K562 (cell line): ENCODE results near the gene SLC25A44. TPM values are rescaled to one million over a fixed set of nuclear protein-coding genes. Genes with fewer than 3 reads are reported as not detected.
"Not testable (repeated sequence)": the region's sequence is repeated elsewhere in the genome, so short reads cannot be mapped to it uniquely, and the experiment has no call there.

ENCODE experiments used
- ATAC-seq: fragments of 200-7000 bp; cut with Tn5 transposase; 3 replicates; pipeline ENCODE4 v1.9.1; 2020; ENCODE audit warnings: moderate library complexity
- BruUV-seq: library from RNA; stranded (reverse); fragments of 400-500 nt; replicated peaks from 2 replicates; lab custom pipeline; 2021; lab: Mats Ljungman, UMichigan
- CTCF ChIA-PET: fragments of 300-600 bp; formaldehyde crosslinking; extraction: SDS; loops from one replicate; lab custom pipeline; 2021; ENCODE audit warnings: low intra/inter-chr PET ratio; lab: Yijun Ruan, JAX
- POLR2A ChIA-PET: fragments of 300-600, 350-650 bp; sonication (Branson Sonifier 250); formaldehyde crosslinking; extraction: SDS; loops from one replicate; lab custom pipeline; 2021; ENCODE audit warnings: antibody characterized with exemption, inconsistent platforms; lab: Yijun Ruan, JAX
- DNase-seq, 4 experiments: peaks; one replicate each; pipeline versions ENCODE4 v3.0.0 to v3.0.0-alpha.2; 2011 to 2018; ENCODE audit warnings: low spot score in 3 of 4, mixed read lengths in 3 of 4; ENCODE audit errors: extremely low read depth in 1 of 4
- FAIRE-seq: peaks from 2 replicates; lab custom pipeline; 2011; peaks lifted over from hg19 to GRCh38; lab: Jason Lieb, UNC
- H2AFZ ChIP-seq: 2 replicates; pipeline ENCODE4 v1.6.0; 2011; ENCODE audit warnings: low read depth, low read length, control low read depth, inconsistent platforms
- H3K27ac ChIP-seq: fragments of 200-600 bp; 3 replicates; pipeline ENCODE4 v1.8.0; 2011; ENCODE audit warnings: low read depth, mild to moderate bottlenecking, control low read depth, inconsistent platforms, low read length, moderate library complexity, mixed read lengths; ENCODE audit errors: extremely low read depth
- H3K27me3 ChIP-seq, 2 experiments: fragments of 300-600 bp in 1 of 2; 2 replicates in 1 of 2; 3 replicates in 1 of 2; pipeline versions ENCODE4 v1.6.0 to v1.8.0; 2011; ENCODE audit warnings: inconsistent platforms in 2 of 2, low read length in 2 of 2, mild to moderate bottlenecking in 1 of 2, mixed read lengths in 1 of 2, moderate library complexity in 1 of 2; ENCODE audit not compliant: control insufficient read depth in 2 of 2, insufficient read depth in 2 of 2
- H3K36me3 ChIP-seq: fragments of 300-600 bp; 3 replicates; pipeline ENCODE4 v1.8.0; 2011; ENCODE audit warnings: mild to moderate bottlenecking, low read length, inconsistent platforms; ENCODE audit not compliant: control insufficient read depth, insufficient read depth
- H3K4me1 ChIP-seq, 2 experiments: fragments of 200-600 bp in 1 of 2; replicated peaks in 1 of 2; 2 replicates in 1 of 2; 3 replicates in 1 of 2; pipeline versions ENCODE4 v1.5.1 to v1.8.0; 2011; ENCODE audit warnings: inconsistent platforms in 2 of 2, low read length in 2 of 2, mild to moderate bottlenecking in 1 of 2, mixed read lengths in 1 of 2, moderate library complexity in 1 of 2; ENCODE audit not compliant: control insufficient read depth in 2 of 2, insufficient read depth in 2 of 2
- H3K4me2 ChIP-seq: 2 replicates; pipeline ENCODE4 v1.6.1; 2011; ENCODE audit warnings: low read length, control low read depth, inconsistent platforms, mixed read lengths; ENCODE audit not compliant: insufficient read depth
- H3K4me3 ChIP-seq: fragments of 200-600 bp; sonication (generic), shearing (Covaris generic); 2 replicates; pipeline ENCODE4 v1.5.1; 2016; ENCODE audit warnings: control low read depth, inconsistent platforms
- H3K79me2 ChIP-seq: fragments of 200-600 bp; 3 replicates; pipeline ENCODE4 v1.8.0; 2011; ENCODE audit warnings: low read length, inconsistent platforms; ENCODE audit not compliant: control insufficient read depth, insufficient read depth
- H3K9ac ChIP-seq, 2 experiments: 2 replicates each; pipeline versions ENCODE4 v1.6.0 to v1.6.1; 2011; ENCODE audit warnings: low read depth in 2 of 2, low read length in 2 of 2, control low read depth in 1 of 2, inconsistent platforms in 1 of 2, mild to moderate bottlenecking in 1 of 2, mixed read lengths in 1 of 2; ENCODE audit not compliant: insufficient read depth in 1 of 2
- H3K9me1 ChIP-seq: one replicate; pipeline ENCODE4 v1.6.0; 2011; ENCODE audit warnings: inconsistent platforms, mild to moderate bottlenecking, low read length, moderate library complexity; ENCODE audit not compliant: control insufficient read depth, insufficient read depth
- H3K9me3 ChIP-seq: replicated peaks from 2 replicates; pipeline ENCODE4 v1.5.1; 2011; ENCODE audit warnings: low read depth, low read length, inconsistent platforms; ENCODE audit not compliant: control insufficient read depth, insufficient read depth
- H4K20me1 ChIP-seq: replicated peaks from 2 replicates; pipeline ENCODE4 v1.6.1; 2011; ENCODE audit warnings: low read length, inconsistent platforms, mixed read lengths; ENCODE audit not compliant: control insufficient read depth, insufficient read depth
- CXXC5 ChIP-seq: fragments of 250-450 bp; sonication (Bioruptor Pico); IDR thresholded peaks from 2 replicates; pipeline ENCODE4 v1.8.0; 2022; ENCODE audit warnings: inconsistent platforms, mild to moderate bottlenecking, moderate library complexity
- EP400 ChIP-seq: fragments of 450-650 bp; IDR thresholded peaks from 2 replicates; pipeline ENCODE4 v1.6.1; 2017; ENCODE audit warnings: antibody characterized with exemption, mild to moderate bottlenecking, moderate library complexity
- ESRRB ChIP-seq: fragments of 250-450 bp; sonication (Bioruptor Pico); IDR thresholded peaks from 2 replicates; pipeline ENCODE4 v1.5.0; 2020; ENCODE audit warnings: mild to moderate bottlenecking, moderate library complexity, borderline replicate concordance
- L3MBTL2 ChIP-seq: fragments of 450-650 bp; IDR thresholded peaks from 2 replicates; pipeline ENCODE4 v1.6.1; 2016; ENCODE audit warnings: mild to moderate bottlenecking, moderate library complexity
- NR4A1 ChIP-seq, 2 experiments: fragments of 250-450 bp in 1 of 2; fragments of 450-650 bp in 1 of 2; sonication (Bioruptor Pico) in 1 of 2; IDR thresholded peaks; 2 replicates each; pipeline versions ENCODE4 v1.4.0 to v1.6.1; 2016 to 2020; ENCODE audit warnings: mild to moderate bottlenecking in 2 of 2, missing compliant biosample characterization in 1 of 2, missing genetic modification characterization in 1 of 2, moderate library complexity in 1 of 2
- PYGO2 ChIP-seq: fragments of 450-650 bp; IDR thresholded peaks from 2 replicates; pipeline ENCODE4 v1.6.1; 2016; ENCODE audit warnings: mild to moderate bottlenecking, missing genetic modification characterization, moderate library complexity, missing compliant biosample characterization
- RBFOX2 ChIP-seq: fragments of 200-400 bp; formaldehyde crosslinking; IDR thresholded peaks from 2 replicates; pipeline ENCODE4 v1.6.1; 2017; ENCODE audit warnings: low read depth, mild to moderate bottlenecking, low read length, moderate library complexity
- SMARCA4 ChIP-seq: fragments of 450-650 bp; IDR thresholded peaks from 2 replicates; pipeline ENCODE4 v1.6.1; 2016
- ZNF121 ChIP-seq: sonication (generic); formaldehyde crosslinking; conservative IDR thresholded peaks from 2 replicates; pipeline ENCODE4 v1.8.0; 2022; ENCODE audit warnings: missing genetic modification reagents
- ZNF3 ChIP-seq: fragments of 250-450 bp; sonication (Bioruptor Pico); IDR thresholded peaks from 2 replicates; pipeline ENCODE4 v1.5.0; 2021; ENCODE audit warnings: mild to moderate bottlenecking, moderate library complexity
- WGBS: fragments of 100-300 bp; shearing (Covaris generic); methylation state at CpG from one replicate; pipeline ENCODE4 v1.1.6; 2016; ENCODE audit warnings: low coverage, mixed read lengths; ENCODE audit not compliant: insufficient coverage; ENCODE audit errors: missing lambda C conversion rate; 5-methylcytosine and 5-hydroxymethylcytosine counted together
- in situ Hi-C: fragments of 300-500 bp; cut with MboI; formaldehyde crosslinking; loops from 4 replicates; pipeline ENCODE4 v1.15.0; 2018; ENCODE audit warnings: inconsistent platforms, mixed read lengths
- intact Hi-C: fragments of 100-400 bp; cut with micrococcal nuclease; formaldehyde crosslinking; loops from 2 replicates; pipeline ENCODE4 v1.14.2; 2022
- polyA plus RNA-seq, 8 experiments: library from polyadenylated mRNA; depleted of rRNA in 4 of 8; stranded (reverse) in 5 of 8; unstranded in 3 of 8; fragments of >200 nt; fragmentation: Nextera tagmentation in 2 of 8; fragmentation: Illumina TruSeq in 1 of 8; extraction: Ambion mirVana in 2 of 8; extraction: Trizol in 1 of 8; gene quantifications; 2 replicates each; pipeline versions ENCODE4 v1.2.1 to v1.2.3, GENCODE V29; 2011 to 2014; ENCODE audit warnings: inconsistent platforms in 1 of 8, missing spikeins in 1 of 8
- total RNA-seq, 7 experiments: library from RNA; depleted of rRNA in 6 of 7; stranded (reverse); fragments of >200 nt in 6 of 7; fragmentation: Illumina TruSeq in 2 of 7; extraction: Trizol in 2 of 7; gene quantifications; 2 replicates each; pipeline versions ENCODE4 v1.2.1 to v1.2.3, GENCODE V29; 2011 to 2021; ENCODE audit warnings: low replicate concordance in 1 of 7
- TF ChIP-seq, protein P1 (sequence below): sonication (generic); formaldehyde crosslinking; IDR thresholded peaks from 2 replicates; pipeline ENCODE4 v1.9.0; 2022; ENCODE audit warnings: mild to moderate bottlenecking, missing genetic modification reagents
- TF ChIP-seq, protein P2 (sequence below): fragments of 450-650 bp; conservative IDR thresholded peaks from 2 replicates; pipeline ENCODE4 v1.6.1; 2016; ENCODE audit warnings: missing genetic modification characterization, low read depth, mild to moderate bottlenecking, missing compliant biosample characterization, moderate library complexity
- TF ChIP-seq, protein P3 (sequence below), 2 experiments: fragments of 250-450 bp in 1 of 2; fragments of 450-650 bp in 1 of 2; sonication (Bioruptor Pico) in 1 of 2; IDR thresholded peaks; 2 replicates each; pipeline versions ENCODE4 v1.6.1 to v1.8.0; 2016 to 2021; ENCODE audit warnings: mild to moderate bottlenecking in 2 of 2, moderate library complexity in 2 of 2, missing compliant biosample characterization in 1 of 2, missing genetic modification characterization in 1 of 2

The SLC25A44 gene
- total and polyA plus RNA-seq, 9 of the 15 experiments (the other 6 are each of a cell fraction or from before 2014, with no cell fraction given): 4.4 to 22.8 (median 12.5) TPM

DNA sequence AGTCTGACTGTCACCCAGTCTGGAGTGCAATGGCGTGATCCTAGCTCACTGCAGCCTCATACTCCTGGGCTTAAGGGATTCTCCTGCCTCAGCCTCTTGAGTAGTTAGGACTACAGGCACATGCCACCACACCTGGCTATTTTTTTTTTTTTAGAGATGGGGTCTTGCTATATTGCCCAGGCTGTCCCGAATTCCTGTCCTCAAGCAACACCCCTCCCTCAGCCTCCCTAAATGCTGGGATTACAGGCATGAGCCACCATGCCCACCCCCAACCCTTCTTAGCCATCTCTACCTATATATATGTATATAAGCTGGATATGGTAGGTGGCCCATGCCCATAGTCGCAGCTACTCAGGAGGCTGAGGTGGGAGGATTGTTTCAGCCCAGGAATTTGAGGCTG lies 13.4 kb upstream of the SLC25A44 start:
- Histone ChIP-seq H3K27me3 (no peaks in the 10 kb centered on the region), H2AFZ (no peak overlapping the region), H3K9me3 (no peaks in the 10 kb centered on the region), H3K4me1 (peaks cover 15 to 27% of the 10 kb centered on the region in 2 experiments; a peak in 4 of 5 replicates), H3K79me2 (no peaks in the 10 kb centered on the region), H3K27ac (no peak overlapping the region), H3K4me3 (no peak overlapping the region), H3K9ac (no peak overlapping the region), H3K4me2 (no peak overlapping the region), H3K36me3 (no peaks in the 10 kb centered on the region), H4K20me1 (no peaks in the 10 kb centered on the region), H3K9me1 (no peaks in the 10 kb centered on the region)
- WGBS: 92% methylated on average over 3 of the region's 3 CpGs
- in situ Hi-C loops (no loop called here), intact Hi-C loops (no loop called here)
- CTCF ChIA-PET: no interaction called here
- POLR2A ChIA-PET: interaction anchor here (1.2 kb wide), 1 partner anchor 32 kb away, joined by 4 read pairs; the partner anchor contains the start of gene PMF1
- TF ChIP-seq ZNF121 (CRISPR knock-in tag) (peak; percentile 71), ESRRB (no peak), RBFOX2 (no peak), ZNF3 (CRISPR knock-in tag) (no peak)
- DNase-seq (no peak), ATAC-seq (no peak), FAIRE-seq (no peak)
- no TSS peak for BruUV-seq

DNA sequence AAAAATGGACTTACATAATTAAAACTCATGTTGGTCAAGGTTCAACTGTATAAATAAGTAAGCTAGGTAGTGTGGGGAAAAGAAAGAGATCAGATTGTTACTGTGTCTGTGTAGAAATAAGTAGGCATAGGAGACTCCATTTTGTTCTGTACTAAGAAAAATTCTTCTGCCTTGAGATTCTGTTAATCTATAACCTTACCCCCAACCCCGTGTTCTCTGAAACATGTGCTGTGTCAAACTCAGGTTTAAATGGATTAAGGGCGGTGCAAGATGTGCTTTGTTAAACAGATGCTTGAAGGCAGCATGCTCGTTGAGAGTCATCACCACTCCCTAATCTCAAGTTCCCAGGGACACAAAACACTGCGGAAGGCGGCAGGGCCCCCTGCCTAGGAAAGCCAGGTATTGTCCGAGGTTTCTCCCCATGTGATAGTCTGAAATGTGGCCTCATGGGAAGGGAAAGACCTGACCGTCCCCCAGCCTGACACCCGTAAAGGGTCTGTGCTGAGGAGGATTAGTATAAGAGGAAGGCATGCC lies 12.4 kb upstream of the SLC25A44 start:
- H3K36me3 ChIP-seq; CTCF ChIA-PET; H3K9me1 ChIP-seq; ATAC-seq; in situ Hi-C loops; H3K27ac ChIP-seq; H4K20me1 ChIP-seq; H3K79me2 ChIP-seq; H3K9ac ChIP-seq; H3K27me3 ChIP-seq; H3K9me3 ChIP-seq; H3K4me3 ChIP-seq; POLR2A ChIA-PET; BruUV-seq; intact Hi-C loops; TF ChIP-seq NR4A1 (CRISPR knock-in tag; IDR thresholded peaks at IDR 0.05): not testable (repeated sequence)
- 2% methylated on average over 5 of the region's 8 CpGs for WGBS
- Histone ChIP-seq H3K4me1 (peaks cover 18 to 26% of the 10 kb centered on the region in 2 experiments; a peak in 4 of 5 replicates), H3K4me2 (0 out of 2 replicates have a peak overlapping the region, but pooled peaks have one; percentile 24), H2AFZ (peak overlapping the region; percentile 80)
- DNase-seq: peak in 1 of 4 experiments; percentile 73
- FAIRE-seq: peak; percentile 75
- TF ChIP-seq, protein P1, sequence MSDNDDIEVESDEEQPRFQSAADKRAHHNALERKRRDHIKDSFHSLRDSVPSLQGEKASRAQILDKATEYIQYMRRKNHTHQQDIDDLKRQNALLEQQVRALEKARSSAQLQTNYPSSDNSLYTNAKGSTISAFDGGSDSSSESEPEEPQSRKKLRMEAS: peak; percentile 81
- TF ChIP-seq PYGO2 (tag): peak; percentile 58; the same call in 1 of the 2 replicates
- peak; percentile 20; the same call in 1 of the 2 replicates for TF ChIP-seq EP400
- 0 out of 2 replicates have a peak, but pooled peaks have one; percentile 14 for TF ChIP-seq SMARCA4
- peak; percentile 38; the same call in 1 of the 2 replicates for TF ChIP-seq CXXC5 (CRISPR knock-in tag)
- TF ChIP-seq, protein P2, sequence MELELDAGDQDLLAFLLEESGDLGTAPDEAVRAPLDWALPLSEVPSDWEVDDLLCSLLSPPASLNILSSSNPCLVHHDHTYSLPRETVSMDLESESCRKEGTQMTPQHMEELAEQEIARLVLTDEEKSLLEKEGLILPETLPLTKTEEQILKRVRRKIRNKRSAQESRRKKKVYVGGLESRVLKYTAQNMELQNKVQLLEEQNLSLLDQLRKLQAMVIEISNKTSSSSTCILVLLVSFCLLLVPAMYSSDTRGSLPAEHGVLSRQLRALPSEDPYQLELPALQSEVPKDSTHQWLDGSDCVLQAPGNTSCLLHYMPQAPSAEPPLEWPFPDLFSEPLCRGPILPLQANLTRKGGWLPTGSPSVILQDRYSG: 0 out of 2 replicates have a peak, but pooled peaks have one; percentile 20
- peak; percentile 87 for TF ChIP-seq NR4A1 (tag; IDR thresholded peaks at IDR 0.05)
- TF ChIP-seq L3MBTL2: peak; percentile 50; the same call in 1 of the 2 replicates
- TF ChIP-seq, protein P3, sequence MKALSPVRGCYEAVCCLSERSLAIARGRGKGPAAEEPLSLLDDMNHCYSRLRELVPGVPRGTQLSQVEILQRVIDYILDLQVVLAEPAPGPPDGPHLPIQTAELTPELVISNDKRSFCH (CRISPR knock-in tag; IDR thresholded peaks at IDR 0.05): not testable (repeated sequence)
- TF ChIP-seq, protein P3 (tag; IDR thresholded peaks at IDR 0.05): peak; percentile 94
